ENCODE measurements around the gene PLCB3. TPM values are rescaled to one million over a fixed set of nuclear protein-coding genes. Genes with fewer than 3 reads are reported as not detected.

PLCB3 gene
- total and polyA plus RNA-seq, 2 donors (not counting 3 experiments of a cell fraction or from before 2014, with no cell fraction given): 32.3 to 61.1 TPM

DNA sequence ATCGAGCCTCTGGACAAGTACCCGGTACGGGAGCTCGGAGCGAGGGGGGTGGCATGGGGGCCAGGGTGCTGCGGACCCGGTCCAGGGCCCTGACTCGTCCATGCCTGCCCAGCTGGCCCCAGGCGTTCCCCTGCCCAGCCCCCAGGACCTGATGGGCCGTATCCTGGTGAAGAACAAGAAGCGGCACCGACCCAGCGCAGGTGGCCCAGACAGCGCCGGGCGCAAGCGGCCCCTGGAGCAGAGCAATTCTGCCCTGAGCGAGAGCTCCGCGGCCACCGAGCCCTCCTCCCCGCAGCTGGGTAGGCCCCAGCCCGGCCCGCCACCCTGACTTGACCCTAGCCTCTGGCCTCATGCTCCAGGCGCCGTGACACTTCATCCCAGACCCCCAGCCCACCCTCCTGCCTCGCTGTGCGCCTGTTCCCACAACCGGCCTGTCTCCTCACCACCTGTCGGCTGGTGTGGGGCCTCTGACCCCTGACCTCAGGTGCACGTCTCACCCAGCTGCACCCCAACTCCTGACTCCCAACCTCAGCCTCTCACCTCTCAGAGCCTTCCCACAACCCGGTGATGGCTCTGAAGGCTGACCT lies 7.7 kb downstream of the PLCB3 start:
- ChIA-PET CTCF (interaction anchor here (0.7 to 0.9 kb wide), 4 partner anchors 9 to 55 kb away, joined by 3 read pairs; partner anchors contain the start of gene CATSPERZ), POLR2A (no interaction called here)
- no peaks in the 10 kb centered on the region for H3K27me3 ChIP-seq (ENCODE audit: control insufficient read depth in 2 of 2, insufficient read depth in 2 of 2, low read length in 2 of 2)
- no peak overlapping the region for H3K4me3 ChIP-seq (replicated peaks in 1 of 3; ENCODE audit: insufficient read depth in 1 of 3, low read depth in 1 of 3, low read length in 3 of 3)
- no peak for FAIRE-seq
- dilution Hi-C loops (cut with MboI; ENCODE audit: extremely low pct_ligation_motif_present, low sequenced_read_pairs): no loop called here
- no peak overlapping the region for H3K27ac ChIP-seq (ENCODE audit: insufficient read depth, low read depth, low read length)
- no peaks in the 10 kb centered on the region for H4K20me1 ChIP-seq (replicated peaks; ENCODE audit: control insufficient read depth, extremely low read depth, insufficient read depth, low read length)
- peaks cover 15% of the 10 kb centered on the region for H3K4me1 ChIP-seq (ENCODE audit: control insufficient read depth, extremely low read depth, insufficient read depth, low read length)
- H3K4me2 ChIP-seq (ENCODE audit: insufficient read depth, low read length): no peak overlapping the region
- no peak for DNase-seq (ENCODE audit: low read depth, low spot score)
- intact Hi-C loops (cut with micrococcal nuclease): no loop called here
- H3K9me3 ChIP-seq (replicated peaks; ENCODE audit: control insufficient read depth, insufficient read depth, low read length): no peaks in the 10 kb centered on the region
- H3K36me3 ChIP-seq (ENCODE audit: control insufficient read depth in 2 of 2, extremely low read depth in 1 of 2, insufficient read depth in 2 of 2, low read length in 2 of 2): peaks cover 18 to 44% of the 10 kb centered on the region in 2 experiments
- H3K9me1 ChIP-seq (replicated peaks; ENCODE audit: control insufficient read depth, extremely low read depth, insufficient read depth, low read length): no peaks in the 10 kb centered on the region
- no peak overlapping the region for H2AFZ ChIP-seq (ENCODE audit: low read depth, low read length)
- peaks cover 8% of the 10 kb centered on the region for H3K79me2 ChIP-seq (ENCODE audit: control insufficient read depth, insufficient read depth, low read length)
- no peak overlapping the region for H3K9ac ChIP-seq (replicated peaks; ENCODE audit: extremely low read depth, insufficient read depth, low read length)
- TF ChIP-seq EZH2 (IDR thresholded peaks at IDR 0.05; ENCODE audit: borderline replicate concordance, low read depth, low read length, severe bottlenecking) (no peak), JUN (IDR thresholded peaks at IDR 0.05; ENCODE audit: borderline replicate concordance, insufficient read depth, insufficient read length, low read depth) (no peak)
- no TSS peak for BruUV-seq (replicated peaks)

DNA sequence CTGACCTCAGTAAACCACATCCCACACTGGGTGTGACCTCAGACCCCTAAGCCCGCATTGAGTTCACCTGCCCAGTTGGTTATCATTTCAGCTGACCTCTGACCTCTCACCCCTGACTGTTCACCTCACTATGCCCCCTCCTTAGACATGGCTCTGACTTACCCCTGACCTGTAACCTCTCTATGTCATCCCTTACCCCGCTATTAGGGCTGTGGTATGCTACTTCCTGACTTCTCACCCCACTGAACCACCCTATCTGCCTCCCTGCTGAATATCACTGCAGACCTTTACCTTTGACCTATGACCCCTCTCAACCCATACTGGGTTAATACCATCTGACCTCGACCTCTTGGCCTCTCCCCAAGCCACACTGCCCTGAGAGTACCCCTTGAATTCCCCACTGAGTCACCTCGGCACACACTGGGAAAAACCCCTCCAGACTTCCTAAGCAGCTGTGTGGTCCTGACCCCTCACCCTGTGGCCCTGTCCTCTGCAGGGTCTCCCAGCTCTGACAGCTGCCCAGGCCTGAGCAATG lies 8.3 kb downstream of the PLCB3 start:
- Histone ChIP-seq H3K9me1 (replicated peaks; ENCODE audit: control insufficient read depth, extremely low read depth, insufficient read depth, low read length) (no peaks in the 10 kb centered on the region), H4K20me1 (replicated peaks; ENCODE audit: control insufficient read depth, extremely low read depth, insufficient read depth, low read length) (no peaks in the 10 kb centered on the region), H2AFZ (ENCODE audit: low read depth, low read length) (no peak overlapping the region), H3K4me2 (ENCODE audit: insufficient read depth, low read length) (no peak overlapping the region), H3K9me3 (replicated peaks; ENCODE audit: control insufficient read depth, insufficient read depth, low read length) (no peaks in the 10 kb centered on the region), H3K9ac (replicated peaks; ENCODE audit: extremely low read depth, insufficient read depth, low read length) (no peak overlapping the region), H3K27ac (ENCODE audit: insufficient read depth, low read depth, low read length) (no peak overlapping the region), H3K79me2 (ENCODE audit: control insufficient read depth, insufficient read depth, low read length) (peaks cover 3% of the 10 kb centered on the region), H3K4me1 (ENCODE audit: control insufficient read depth, extremely low read depth, insufficient read depth, low read length) (peaks cover 15% of the 10 kb centered on the region), H3K36me3 (ENCODE audit: control insufficient read depth in 2 of 2, extremely low read depth in 1 of 2, insufficient read depth in 2 of 2, low read length in 2 of 2) (peaks cover 18 to 44% of the 10 kb centered on the region in 2 experiments), H3K27me3 (ENCODE audit: control insufficient read depth in 2 of 2, insufficient read depth in 2 of 2, low read length in 2 of 2) (no peaks in the 10 kb centered on the region), H3K4me3 (replicated peaks in 1 of 3; ENCODE audit: insufficient read depth in 1 of 3, low read depth in 1 of 3, low read length in 3 of 3) (no peak overlapping the region)
- DNase-seq (ENCODE audit: low read depth, low spot score): no peak
- no TSS peak for BruUV-seq (replicated peaks)
- no peak for FAIRE-seq
- POLR2A ChIA-PET: no interaction called here
- TF ChIP-seq, protein P1, sequence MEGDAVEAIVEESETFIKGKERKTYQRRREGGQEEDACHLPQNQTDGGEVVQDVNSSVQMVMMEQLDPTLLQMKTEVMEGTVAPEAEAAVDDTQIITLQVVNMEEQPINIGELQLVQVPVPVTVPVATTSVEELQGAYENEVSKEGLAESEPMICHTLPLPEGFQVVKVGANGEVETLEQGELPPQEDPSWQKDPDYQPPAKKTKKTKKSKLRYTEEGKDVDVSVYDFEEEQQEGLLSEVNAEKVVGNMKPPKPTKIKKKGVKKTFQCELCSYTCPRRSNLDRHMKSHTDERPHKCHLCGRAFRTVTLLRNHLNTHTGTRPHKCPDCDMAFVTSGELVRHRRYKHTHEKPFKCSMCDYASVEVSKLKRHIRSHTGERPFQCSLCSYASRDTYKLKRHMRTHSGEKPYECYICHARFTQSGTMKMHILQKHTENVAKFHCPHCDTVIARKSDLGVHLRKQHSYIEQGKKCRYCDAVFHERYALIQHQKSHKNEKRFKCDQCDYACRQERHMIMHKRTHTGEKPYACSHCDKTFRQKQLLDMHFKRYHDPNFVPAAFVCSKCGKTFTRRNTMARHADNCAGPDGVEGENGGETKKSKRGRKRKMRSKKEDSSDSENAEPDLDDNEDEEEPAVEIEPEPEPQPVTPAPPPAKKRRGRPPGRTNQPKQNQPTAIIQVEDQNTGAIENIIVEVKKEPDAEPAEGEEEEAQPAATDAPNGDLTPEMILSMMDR (IDR thresholded peaks at IDR 0.05; ENCODE audit: extremely low read depth in 1 of 2, insufficient read depth in 1 of 2, low read depth in 1 of 2, low read length in 2 of 2): no peak
- TF ChIP-seq, protein P2, sequence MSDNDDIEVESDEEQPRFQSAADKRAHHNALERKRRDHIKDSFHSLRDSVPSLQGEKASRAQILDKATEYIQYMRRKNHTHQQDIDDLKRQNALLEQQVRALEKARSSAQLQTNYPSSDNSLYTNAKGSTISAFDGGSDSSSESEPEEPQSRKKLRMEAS (IDR thresholded peaks at IDR 0.05; ENCODE audit: insufficient read depth, insufficient read length): no peak
- TF ChIP-seq GATA2 (IDR thresholded peaks at IDR 0.05; ENCODE audit: insufficient read depth, insufficient read length, low read depth, low read length): no peak
- no peak for TF ChIP-seq JUN (IDR thresholded peaks at IDR 0.05; ENCODE audit: borderline replicate concordance, insufficient read depth, insufficient read length, low read depth)
- TF ChIP-seq FOS (IDR thresholded peaks at IDR 0.05; ENCODE audit: borderline replicate concordance, insufficient read depth, low read length): no peak
- no peak for TF ChIP-seq POLR2AphosphoS5 (IDR thresholded peaks at IDR 0.05; ENCODE audit: insufficient read depth, low read depth, low read length)
- no peak for TF ChIP-seq MYC (IDR thresholded peaks at IDR 0.05; ENCODE audit: low read depth, low read length)
- no peak for TF ChIP-seq POLR2A (IDR thresholded peaks at IDR 0.05; ENCODE audit: low read depth, low read length)
- no peak for TF ChIP-seq EZH2 (IDR thresholded peaks at IDR 0.05; ENCODE audit: borderline replicate concordance, low read depth, low read length, severe bottlenecking)
- intact Hi-C loops (cut with micrococcal nuclease) (no loop called here), dilution Hi-C loops (cut with MboI; ENCODE audit: extremely low pct_ligation_motif_present, low sequenced_read_pairs) (no loop called here)
- CTCF ChIA-PET: no interaction called here

Data from endothelial cell of umbilical vein (primary cell).